Measurements from ENCODE around the gene TMEM42. TPM values are rescaled to one million over a fixed set of nuclear protein-coding genes. Genes with fewer than 3 reads are reported as not detected.

The TMEM42 gene
- total and polyA plus RNA-seq, 2 experiments from 2014 or later, result 7.4 to 13.3 TPM

- TF ChIP-seq REST (IDR thresholded peaks at IDR 0.05; ENCODE audit: unreplicated experiment), result no peak
- no peak for TF ChIP-seq EZH2 (IDR thresholded peaks at IDR 0.05; ENCODE audit: low read depth, unreplicated experiment)
- no peak for TF ChIP-seq ZNF462 (CRISPR knock-in tag; IDR thresholded peaks at IDR 0.05)
- H3K4me2 ChIP-seq, result no peak overlapping the region
- no peak for ATAC-seq
These were observed 31.0 kb downstream of the TMEM42 start for GRCh38 chr3:44892689-44893088.

More at GRCh38 chr3:44892689-44893088, 31.0 kb downstream of the TMEM42 start:
- no peaks in the 10 kb centered on the region for H3F3A ChIP-seq (replicated peaks; ENCODE audit: low read depth)
- no peak overlapping the region for H3K27ac ChIP-seq (ENCODE audit: low read depth)
- no peaks in the 10 kb centered on the region for H3K27me3 ChIP-seq (ENCODE audit: insufficient read depth)
- H3K27ac Mint-ChIP-seq, result no peak overlapping the region
- H3K9me3 Mint-ChIP-seq, result no peaks in the 10 kb centered on the region; the same call in 2 of the 3 replicates
- H3K4me3 ChIP-seq, result no peak overlapping the region
- H4K20me1 ChIP-seq (replicated peaks; ENCODE audit: insufficient read depth), result no peaks in the 10 kb centered on the region
- H3K79me2 ChIP-seq (replicated peaks; ENCODE audit: insufficient read depth), result no peaks in the 10 kb centered on the region
- peaks cover 10% of the 10 kb centered on the region for H3K9me2 ChIP-seq (ENCODE audit: insufficient read depth)
- H3K4me3 Mint-ChIP-seq, result no peak overlapping the region
- H3K36me3 ChIP-seq (ENCODE audit: insufficient read depth), result no peaks in the 10 kb centered on the region
- H3K27me3 Mint-ChIP-seq (ENCODE audit: insufficient read depth, low read depth, poor library complexity), result peaks cover 8% of the 10 kb centered on the region
- no peak for DNase-seq (ENCODE audit: low spot score)
- H2AFZ ChIP-seq, result no peak overlapping the region
- peaks cover 9% of the 10 kb centered on the region for H3K4me1 ChIP-seq (ENCODE audit: insufficient read depth)
- H3K36me3 Mint-ChIP-seq (ENCODE audit: low read depth), result no peaks in the 10 kb centered on the region
- H3K4me1 Mint-ChIP-seq, result peaks cover 14% of the 10 kb centered on the region

All from GM23338 (cell line).